Suprapubic skin (tissue), 4 donors: Measurements from ENCODE around the gene RIIAD1. TPM values are rescaled to one million over a fixed set of nuclear protein-coding genes. Genes with fewer than 3 reads are reported as not detected.
"Not testable (repeated sequence)": the region's sequence is repeated elsewhere in the genome, so short reads cannot be mapped to it uniquely, and the experiment has no call there.

Source experiments
- DNase-seq, 2 donors: peaks; one replicate each; pipeline ENCODE4 v3.0.0-alpha.2; 2019; ENCODE audit warnings: low spot score in 2 of 2
- H3K27ac ChIP-seq: fragments of 200-600 bp; sonication (generic); one replicate; pipeline ENCODE4 v1.5.1; 2019
- H3K27me3 ChIP-seq: fragments of 200-600 bp; sonication (generic); one replicate; pipeline ENCODE4 v1.5.1; 2019
- H3K36me3 ChIP-seq: fragments of 200-600 bp; sonication (generic); one replicate; pipeline ENCODE4 v1.5.1; 2019
- H3K4me1 ChIP-seq: fragments of 200-600 bp; sonication (generic); one replicate; pipeline ENCODE4 v1.5.1; 2019
- H3K4me3 ChIP-seq: fragments of 200-600 bp; sonication (generic); one replicate; pipeline ENCODE4 v1.5.1; 2019; ENCODE audit warnings: mild to moderate bottlenecking
- H3K9me3 ChIP-seq: fragments of 200-600 bp; sonication (generic); one replicate; pipeline ENCODE4 v1.5.1; 2019
- EP300 ChIP-seq: sonication (generic); formaldehyde crosslinking; IDR thresholded peaks from one replicate; pipeline ENCODE4 v1.6.1; 2017; ENCODE audit warnings: antibody characterized with exemption
- POLR2A ChIP-seq, 2 donors: fragments of 450-650 bp; IDR thresholded peaks; one replicate each; pipeline ENCODE4 v1.6.1; 2017; ENCODE audit warnings: antibody characterized with exemption in 2 of 2, mild to moderate bottlenecking in 2 of 2, moderate library complexity in 2 of 2
- POLR2AphosphoS5 ChIP-seq, 3 donors: sonication (generic); formaldehyde crosslinking; IDR thresholded peaks; one replicate each; pipeline ENCODE4 v1.6.1; 2017; ENCODE audit warnings: antibody characterized with exemption in 3 of 3
- WGBS: methylation state at CpG from one replicate; pipeline ENCODE4 v1.1.5; 2018; 5-methylcytosine and 5-hydroxymethylcytosine counted together
- total RNA-seq, 4 donors: library from RNA; depleted of rRNA; stranded (reverse); fragments of >200 nt; gene quantifications; one replicate each; pipeline ENCODE4 v1.1.0, GENCODE V29; 2016
- TF ChIP-seq, protein P1 (sequence below), 2 donors: fragments of 200-600 bp in 1 of 2; fragments of 450-650 bp in 1 of 2; sonication (generic) in 1 of 2; IDR thresholded peaks; one replicate each; pipeline ENCODE4 v1.5.1; 2016 to 2019; ENCODE audit warnings: antibody characterized with exemption in 2 of 2, mild to moderate bottlenecking in 1 of 2, moderate library complexity in 1 of 2

Gene RIIAD1
- total RNA-seq, result not detected

DNA sequence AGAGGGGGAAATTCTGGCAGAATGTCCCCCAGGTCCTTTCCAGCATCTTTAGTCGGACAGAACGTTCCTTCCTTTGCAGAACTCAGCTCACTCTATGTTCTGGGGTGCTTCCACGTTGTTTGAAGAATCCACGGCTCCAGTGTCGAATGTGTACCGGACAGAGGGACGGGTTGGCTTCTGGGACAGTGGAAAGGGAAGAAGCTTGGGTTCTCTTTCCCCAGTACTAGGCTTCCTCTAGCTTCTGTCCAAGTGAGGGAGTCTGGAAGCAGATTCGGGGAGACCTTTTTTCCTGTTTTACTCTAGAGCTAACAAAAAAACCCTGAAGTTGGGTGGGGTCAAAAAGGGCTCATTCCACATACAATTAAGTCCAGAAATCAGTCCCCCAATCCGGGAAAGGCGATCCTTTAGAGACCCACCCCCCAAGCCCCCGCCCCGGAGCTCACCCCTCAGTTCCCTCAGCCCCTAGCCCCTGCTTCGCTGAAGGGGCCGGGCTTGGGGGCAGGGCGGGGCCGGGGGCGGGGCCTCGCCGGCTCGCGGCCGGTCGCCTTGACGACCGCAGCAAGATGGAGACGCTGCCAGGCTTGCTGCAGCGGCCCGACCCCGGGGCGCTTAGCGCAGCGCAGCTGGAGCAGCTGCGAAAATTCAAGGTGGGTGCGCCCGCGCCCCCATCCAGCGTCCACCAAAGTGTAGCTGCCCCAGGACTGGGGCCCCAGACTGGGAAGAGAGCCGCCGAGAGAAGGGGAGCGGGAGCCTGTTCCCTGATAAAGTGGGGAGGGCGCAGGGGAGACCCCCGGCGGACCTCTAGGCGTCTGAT, at the start of gene RIIAD1:
RIIAD1 (plus strand) TSS at position 549 of the 814 bp plus-strand sequence; CDS start at position 564, 15 bp downstream.
- TF ChIP-seq POLR2A (IDR thresholded peaks at IDR 0.05) (no peak), EP300 (no peak), POLR2AphosphoS5 (IDR thresholded peaks at IDR 0.05) (no peak)
- TF ChIP-seq, protein P1, sequence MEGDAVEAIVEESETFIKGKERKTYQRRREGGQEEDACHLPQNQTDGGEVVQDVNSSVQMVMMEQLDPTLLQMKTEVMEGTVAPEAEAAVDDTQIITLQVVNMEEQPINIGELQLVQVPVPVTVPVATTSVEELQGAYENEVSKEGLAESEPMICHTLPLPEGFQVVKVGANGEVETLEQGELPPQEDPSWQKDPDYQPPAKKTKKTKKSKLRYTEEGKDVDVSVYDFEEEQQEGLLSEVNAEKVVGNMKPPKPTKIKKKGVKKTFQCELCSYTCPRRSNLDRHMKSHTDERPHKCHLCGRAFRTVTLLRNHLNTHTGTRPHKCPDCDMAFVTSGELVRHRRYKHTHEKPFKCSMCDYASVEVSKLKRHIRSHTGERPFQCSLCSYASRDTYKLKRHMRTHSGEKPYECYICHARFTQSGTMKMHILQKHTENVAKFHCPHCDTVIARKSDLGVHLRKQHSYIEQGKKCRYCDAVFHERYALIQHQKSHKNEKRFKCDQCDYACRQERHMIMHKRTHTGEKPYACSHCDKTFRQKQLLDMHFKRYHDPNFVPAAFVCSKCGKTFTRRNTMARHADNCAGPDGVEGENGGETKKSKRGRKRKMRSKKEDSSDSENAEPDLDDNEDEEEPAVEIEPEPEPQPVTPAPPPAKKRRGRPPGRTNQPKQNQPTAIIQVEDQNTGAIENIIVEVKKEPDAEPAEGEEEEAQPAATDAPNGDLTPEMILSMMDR (IDR thresholded peaks at IDR 0.05), result no peak
- DNase-seq, result no peak
- peaks cover 33% of the 10 kb centered on the region for H3K4me1 ChIP-seq
- WGBS, result 10% methylated on average over 25 of the region's 44 CpGs
- peak within 1 kb of the TSS; percentile 3 for H3K27ac ChIP-seq
- H3K27me3 ChIP-seq, result peaks cover 22% of the 10 kb centered on the region
- no peaks in the 10 kb centered on the region for H3K9me3 ChIP-seq
- peak within 1 kb of the TSS; percentile 43 for H3K4me3 ChIP-seq
- no peaks in the 10 kb centered on the region for H3K36me3 ChIP-seq

DNA sequence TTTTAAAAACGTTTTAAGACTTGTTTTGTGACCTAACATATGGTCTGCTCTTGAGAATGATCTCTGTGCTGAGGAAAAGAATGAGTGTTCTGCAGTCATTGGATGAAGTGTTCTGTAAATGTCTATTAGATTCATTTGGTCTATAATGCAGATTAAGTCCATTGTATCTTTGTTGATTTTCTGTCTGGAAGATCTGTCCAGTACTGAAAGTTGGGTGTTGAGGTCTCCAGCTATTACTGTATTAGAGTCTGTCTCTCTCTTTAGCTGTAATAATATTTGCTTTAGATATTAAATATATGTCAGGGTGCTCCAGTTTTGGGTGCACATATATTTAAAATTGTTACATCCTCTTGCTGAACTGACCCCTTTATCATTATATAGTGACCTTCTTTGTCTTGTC, 47.9 kb upstream of the RIIAD1 start:
- WGBS, result 81% methylated on average over 1 of the region's 1 CpG
- Histone ChIP-seq H3K36me3 (peaks cover 26% of the 10 kb centered on the region), H3K4me3 (no peak overlapping the region), H3K9me3 (no peaks in the 10 kb centered on the region), H3K27me3 (no peaks in the 10 kb centered on the region), H3K4me1 (no peaks in the 10 kb centered on the region), H3K27ac (no peak overlapping the region)
- no peak for DNase-seq
- TF ChIP-seq POLR2A (IDR thresholded peaks at IDR 0.05), result no peak
- no peak for TF ChIP-seq POLR2AphosphoS5 (IDR thresholded peaks at IDR 0.05)
- no peak for TF ChIP-seq EP300
- TF ChIP-seq, protein P1 (IDR thresholded peaks at IDR 0.05), result no peak

- no peak for DNase-seq
- Histone ChIP-seq H3K27ac (no peak overlapping the region), H3K4me3 (no peak overlapping the region), H3K27me3 (no peaks in the 10 kb centered on the region), H3K9me3 (no peaks in the 10 kb centered on the region), H3K4me1 (peaks cover 2% of the 10 kb centered on the region), H3K36me3 (peaks cover 26% of the 10 kb centered on the region)
- TF ChIP-seq POLR2A (IDR thresholded peaks at IDR 0.05) (no peak), POLR2AphosphoS5 (IDR thresholded peaks at IDR 0.05) (no peak), EP300 (no peak)
- TF ChIP-seq, protein P1 (IDR thresholded peaks at IDR 0.05), result no peak
- WGBS, result 76% methylated on average over 4 of the region's 4 CpGs
Observed at GRCh38 chr1:151680391-151680790, 40.9 kb upstream of the RIIAD1 start.

DNA sequence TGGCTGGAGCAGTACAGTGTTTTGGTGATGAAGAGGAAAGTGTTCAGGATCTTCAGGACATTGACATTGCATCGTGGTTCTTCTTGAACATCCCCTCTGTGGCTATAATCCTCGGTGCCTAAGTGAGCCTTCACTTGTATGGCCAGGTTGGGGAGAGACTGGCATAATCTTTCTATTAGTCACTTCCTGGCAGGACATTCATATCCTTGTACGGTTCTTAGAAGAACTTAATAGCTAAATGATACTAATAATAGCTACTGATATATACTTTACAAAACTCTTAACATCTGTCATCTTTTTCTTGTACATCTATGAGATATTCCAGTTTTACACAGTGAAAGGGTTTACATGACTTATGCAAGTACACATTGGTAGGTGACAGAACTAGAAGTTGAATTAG, 40.5 kb upstream of the RIIAD1 start:
- 27% methylated on average over 3 of the region's 3 CpGs for WGBS
- peaks cover 26% of the 10 kb centered on the region for H3K36me3 ChIP-seq
- H3K9me3 ChIP-seq, result no peaks in the 10 kb centered on the region
- no peak overlapping the region for H3K27ac ChIP-seq
- no peak for DNase-seq
- H3K4me3 ChIP-seq, result no peak overlapping the region
- H3K27me3 ChIP-seq, result no peaks in the 10 kb centered on the region
- H3K4me1 ChIP-seq, result peaks cover 2% of the 10 kb centered on the region
- TF ChIP-seq, protein P1 (IDR thresholded peaks at IDR 0.05), result no peak
- TF ChIP-seq EP300, result no peak
- TF ChIP-seq POLR2AphosphoS5 (IDR thresholded peaks at IDR 0.05), result no peak
- TF ChIP-seq POLR2A (IDR thresholded peaks at IDR 0.05), result no peak

- peaks cover 2% of the 10 kb centered on the region for H3K4me1 ChIP-seq
- no peaks in the 10 kb centered on the region for H3K27me3 ChIP-seq
- TF ChIP-seq EP300 (no peak), POLR2A (IDR thresholded peaks at IDR 0.05) (no peak), POLR2AphosphoS5 (IDR thresholded peaks at IDR 0.05) (no peak)
- TF ChIP-seq, protein P1 (IDR thresholded peaks at IDR 0.05), result no peak
- peaks cover 36% of the 10 kb centered on the region for H3K36me3 ChIP-seq
- no peak overlapping the region for H3K4me3 ChIP-seq
- no peak overlapping the region for H3K27ac ChIP-seq
- DNase-seq, result no peak
- no peaks in the 10 kb centered on the region for H3K9me3 ChIP-seq
- 88% methylated on average over 2 of the region's 2 CpGs for WGBS
Observed at GRCh38 chr1:151681923-151682322, 39.4 kb upstream of the RIIAD1 start.

DNA sequence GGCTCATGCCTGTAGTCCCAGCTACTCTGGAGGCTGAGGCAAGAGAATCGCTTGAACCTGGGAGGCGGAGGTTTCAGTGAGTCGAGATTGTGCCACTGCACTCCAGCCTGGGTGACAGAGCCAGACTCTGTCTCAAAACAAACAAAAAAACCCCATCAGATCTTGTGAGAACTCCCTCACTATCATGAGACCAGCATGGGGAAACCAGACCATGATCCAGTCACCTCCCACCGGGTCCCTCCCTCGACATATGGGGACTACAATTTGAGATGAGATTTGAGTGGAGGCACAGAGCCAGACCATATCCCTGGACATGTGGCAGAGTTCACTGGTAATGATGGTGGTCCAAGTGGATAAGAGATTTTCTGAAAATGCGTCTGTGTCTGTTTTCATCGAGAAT, 38.4 kb upstream of the RIIAD1 start:
- H3K4me3 ChIP-seq, H3K4me1 ChIP-seq, H3K9me3 ChIP-seq, DNase-seq, H3K27me3 ChIP-seq, H3K27ac ChIP-seq: not testable (repeated sequence)
- H3K36me3 ChIP-seq, result peaks cover 40% of the 10 kb centered on the region
- WGBS, result 87% methylated on average over 7 of the region's 7 CpGs
